SK-N-MC (cell line): ENCODE data around the gene EMP2.
A peak's percentile ranks its signal among the peaks of the same experiment; 100 is the strongest.
"Not testable (repeated sequence)": the region's sequence is repeated elsewhere in the genome, so short reads cannot be mapped to it uniquely, and the experiment has no call there.

Experiments used
- DNase-seq: peaks from one replicate; pipeline ENCODE4 v3.0.0-alpha.2; 2011; ENCODE audit warnings: low read depth, low spot score
- H3K27ac ChIP-seq: fragments of 200-600 bp; sonication (generic); 2 replicates; pipeline ENCODE4 v1.5.1; 2016; ENCODE audit warnings: mixed run types
- H3K36me3 ChIP-seq: fragments of 200-600 bp; sonication (generic); 2 replicates; pipeline ENCODE4 v1.6.1; 2017; ENCODE audit warnings: antibody characterized with exemption, low read length, mixed read lengths; ENCODE audit not compliant: insufficient read depth
- H3K4me3 ChIP-seq: fragments of 200-600 bp; sonication (generic); 2 replicates; pipeline ENCODE4 v1.5.1; 2016
- H3K9ac ChIP-seq: fragments of 200-600 bp; sonication (generic); 2 replicates; pipeline ENCODE4 v1.8.0; 2017; ENCODE audit warnings: mixed run types, mixed read lengths; ENCODE audit not compliant: insufficient read length
- H3K9me3 ChIP-seq: fragments of 200-600 bp; sonication (generic); 2 replicates; pipeline ENCODE4 v1.6.1; 2017; ENCODE audit warnings: low read depth, mild to moderate bottlenecking, antibody characterized with exemption, low read length, moderate library complexity, mixed read lengths
- EZH2 ChIP-seq: fragments of 200-600 bp; sonication (generic); IDR thresholded peaks from one replicate; pipeline ENCODE4 v1.6.1; 2017; ENCODE audit warnings: antibody characterized with exemption
- FOXP2 ChIP-seq: optimal IDR thresholded peaks from 2 replicates; pipeline ENCODE3; 2011; ENCODE audit warnings: mild to moderate bottlenecking, moderate library complexity; ENCODE audit not compliant: insufficient read depth; ENCODE audit errors: extremely low read length, control extremely low read depth
- POLR2AphosphoS5 ChIP-seq: IDR thresholded peaks from 2 replicates; pipeline ENCODE4 v1.6.1; 2012; ENCODE audit warnings: mild to moderate bottlenecking, low read depth, low read length, borderline replicate concordance

Gene EMP2

DNA sequence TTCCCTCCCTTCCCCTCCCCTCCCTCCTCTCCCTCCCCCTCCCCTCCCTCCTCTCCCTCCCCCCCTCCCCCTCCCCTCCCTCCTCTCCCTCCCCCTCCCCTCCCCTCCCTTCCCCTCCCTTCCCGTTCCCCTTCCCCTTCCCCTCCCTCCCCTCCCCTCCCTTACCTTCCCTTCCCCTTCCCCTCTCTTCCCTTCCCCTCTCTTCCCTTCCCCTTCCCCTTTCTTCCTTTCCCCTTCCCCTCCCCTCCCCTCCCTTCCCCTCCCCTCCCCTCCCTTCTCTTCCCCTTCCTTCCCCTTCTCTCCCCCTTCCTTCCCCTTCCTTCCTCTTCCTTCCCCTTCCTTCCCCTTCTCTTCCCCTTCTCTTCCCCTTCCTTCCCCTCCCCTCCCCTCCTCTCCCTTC lies 61.1 kb downstream of the EMP2 start:
- H3K9me3 ChIP-seq, result no peaks in the 10 kb centered on the region
- H3K4me3 ChIP-seq, result no peak overlapping the region
- no peak overlapping the region for H3K9ac ChIP-seq
- no peak overlapping the region for H3K27ac ChIP-seq
- TF ChIP-seq EZH2 (no peak), POLR2AphosphoS5 (no peak), FOXP2 (no peak)
- H3K36me3 ChIP-seq, result no peaks in the 10 kb centered on the region
- no peak for DNase-seq

DNA sequence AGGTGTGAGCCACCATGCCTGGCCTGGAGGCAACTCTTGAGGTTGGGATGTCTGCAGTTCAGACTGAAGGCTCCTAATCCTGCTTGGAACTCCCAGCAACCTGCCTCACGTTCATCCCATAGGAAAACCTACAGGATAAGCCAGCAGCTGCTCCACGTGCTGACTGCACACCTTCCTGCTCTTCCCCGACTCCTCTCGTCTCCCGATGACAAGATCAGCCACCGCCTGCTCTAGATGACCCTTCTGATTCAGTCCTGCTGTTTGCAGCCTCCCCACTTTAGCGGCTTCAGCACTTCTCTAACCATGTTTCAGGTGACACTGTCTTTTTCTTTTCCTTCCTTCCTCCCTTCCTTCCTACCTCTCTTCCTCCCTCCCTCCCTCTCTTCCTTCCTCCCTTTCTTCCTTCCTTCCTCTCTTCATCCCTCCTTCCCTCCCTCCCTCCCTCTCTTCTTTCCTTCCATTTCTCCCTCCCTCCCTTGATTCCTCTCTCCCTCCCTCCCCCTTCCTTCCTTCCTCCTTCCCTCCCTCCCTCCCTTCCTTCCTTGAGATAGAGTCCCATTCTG lies 61.8 kb downstream of the EMP2 start:
- H3K4me3 ChIP-seq, result no peak overlapping the region
- no peaks in the 10 kb centered on the region for H3K9me3 ChIP-seq
- H3K27ac ChIP-seq, result no peak overlapping the region
- no peaks in the 10 kb centered on the region for H3K36me3 ChIP-seq
- no peak for DNase-seq
- H3K9ac ChIP-seq, result no peak overlapping the region
- TF ChIP-seq POLR2AphosphoS5, result no peak
- TF ChIP-seq FOXP2, result no peak
- no peak for TF ChIP-seq EZH2

DNA sequence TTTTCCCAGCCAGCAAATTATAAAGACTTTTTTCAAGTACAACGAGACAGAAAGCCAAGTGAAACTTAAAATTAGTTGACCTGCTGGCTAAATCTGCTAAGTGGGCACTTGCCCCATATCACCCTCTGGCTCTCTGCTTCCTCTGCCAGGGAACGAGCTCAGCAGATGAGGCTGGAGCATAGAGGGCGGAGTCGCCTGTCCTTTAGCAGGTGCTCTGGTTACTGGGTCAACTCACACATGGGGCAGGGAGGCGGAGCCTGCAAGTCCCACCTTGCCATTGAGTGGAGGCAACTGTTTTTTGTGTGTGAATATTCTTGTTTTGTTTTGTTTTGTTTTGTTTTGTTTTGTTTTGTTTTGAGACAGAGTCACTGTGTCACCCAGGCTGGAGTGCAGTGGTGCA lies 62.5 kb downstream of the EMP2 start:
- Histone ChIP-seq H3K9me3 (no peaks in the 10 kb centered on the region), H3K4me3 (no peak overlapping the region), H3K27ac (no peak overlapping the region), H3K36me3 (no peaks in the 10 kb centered on the region), H3K9ac (no peak overlapping the region)
- no peak for DNase-seq
- TF ChIP-seq POLR2AphosphoS5 (no peak), FOXP2 (no peak), EZH2 (no peak)

DNA sequence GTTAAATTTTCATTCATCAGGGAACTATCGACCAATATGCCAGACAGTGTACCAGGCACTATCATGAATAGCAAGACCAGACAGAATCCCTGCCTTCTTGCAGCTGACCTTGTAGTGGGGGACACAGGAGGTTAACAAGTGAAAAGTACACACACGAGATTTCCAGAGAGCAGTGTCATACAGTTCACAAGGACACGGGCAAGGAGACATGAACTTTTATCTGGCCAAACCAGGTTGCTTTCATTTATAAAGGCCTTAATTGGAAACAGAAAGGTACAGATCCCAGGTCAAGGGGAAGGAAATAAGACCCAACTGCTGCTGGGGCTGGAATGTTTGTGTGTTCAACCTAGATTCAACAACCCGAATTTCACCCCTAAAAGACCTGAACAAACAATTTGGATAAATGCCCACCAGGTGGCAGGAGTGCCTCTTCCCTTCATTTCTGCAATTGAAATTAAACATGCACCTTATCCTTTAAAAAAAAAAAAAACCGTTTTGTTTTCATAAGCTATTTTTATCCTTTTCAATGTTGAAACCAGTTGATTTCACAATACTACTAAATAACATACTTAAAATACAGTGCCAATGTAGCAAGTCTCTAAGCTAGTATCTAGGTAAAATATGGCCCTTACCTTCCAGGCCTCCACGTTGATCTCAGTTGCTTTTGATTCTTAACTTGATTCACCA lies 65.9 kb downstream of the EMP2 start:
- TF ChIP-seq POLR2AphosphoS5 (no peak), FOXP2 (no peak), EZH2 (no peak)
- no peak overlapping the region for H3K27ac ChIP-seq
- no peaks in the 10 kb centered on the region for H3K9me3 ChIP-seq
- H3K9ac ChIP-seq, result no peak overlapping the region
- DNase-seq, result no peak
- no peaks in the 10 kb centered on the region for H3K36me3 ChIP-seq
- H3K4me3 ChIP-seq, result no peak overlapping the region

DNA sequence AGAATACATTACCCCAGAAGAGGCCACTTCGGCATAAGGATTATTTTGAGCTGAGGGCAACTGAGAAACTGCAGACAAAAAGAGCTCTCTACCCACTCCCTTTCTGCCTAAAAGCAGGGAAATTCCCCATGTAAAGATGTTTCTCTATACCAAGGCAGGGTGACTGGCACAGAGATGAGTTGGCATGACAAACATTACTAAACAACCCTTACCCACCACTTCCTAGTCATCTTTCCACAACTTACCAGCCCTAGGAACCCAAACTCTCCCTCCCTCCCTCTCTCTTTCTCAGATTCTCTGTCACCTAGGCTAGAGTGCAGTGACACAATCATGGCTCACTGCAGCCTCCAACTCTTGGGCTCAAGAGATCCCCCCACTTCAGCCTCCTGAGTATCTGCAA lies 68.6 kb downstream of the EMP2 start:
- Histone ChIP-seq H3K36me3 (no peaks in the 10 kb centered on the region), H3K9me3 (no peaks in the 10 kb centered on the region), H3K4me3 (no peak overlapping the region), H3K9ac (no peak overlapping the region), H3K27ac (no peak overlapping the region)
- no peak for DNase-seq
- TF ChIP-seq POLR2AphosphoS5 (no peak), EZH2 (no peak)

DNA sequence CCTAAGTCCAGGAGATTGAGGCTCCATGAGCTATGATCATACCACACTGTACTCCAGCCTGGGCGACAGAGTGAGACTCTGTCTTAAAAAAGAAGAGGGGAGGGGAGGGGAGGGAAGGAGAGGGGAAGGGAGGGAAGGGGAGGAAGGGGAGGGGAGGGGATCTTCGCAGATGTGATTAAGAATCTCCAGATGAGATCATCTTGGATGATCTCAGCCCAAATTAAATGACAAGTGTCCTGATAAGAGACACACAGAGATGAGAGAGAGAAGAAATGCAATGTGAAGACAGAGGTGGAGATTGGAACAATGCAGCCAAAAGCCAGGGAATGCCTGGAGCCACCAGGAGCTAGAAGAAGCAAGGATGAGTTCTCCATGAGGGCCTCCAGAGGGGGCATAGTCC lies 70.1 kb downstream of the EMP2 start:
- Histone ChIP-seq H3K4me3 (no peak overlapping the region), H3K36me3 (no peaks in the 10 kb centered on the region), H3K9ac (no peak overlapping the region), H3K27ac (no peak overlapping the region), H3K9me3 (no peaks in the 10 kb centered on the region)
- DNase-seq, result no peak
- TF ChIP-seq POLR2AphosphoS5 (no peak), EZH2 (no peak), FOXP2 (no peak)

DNA sequence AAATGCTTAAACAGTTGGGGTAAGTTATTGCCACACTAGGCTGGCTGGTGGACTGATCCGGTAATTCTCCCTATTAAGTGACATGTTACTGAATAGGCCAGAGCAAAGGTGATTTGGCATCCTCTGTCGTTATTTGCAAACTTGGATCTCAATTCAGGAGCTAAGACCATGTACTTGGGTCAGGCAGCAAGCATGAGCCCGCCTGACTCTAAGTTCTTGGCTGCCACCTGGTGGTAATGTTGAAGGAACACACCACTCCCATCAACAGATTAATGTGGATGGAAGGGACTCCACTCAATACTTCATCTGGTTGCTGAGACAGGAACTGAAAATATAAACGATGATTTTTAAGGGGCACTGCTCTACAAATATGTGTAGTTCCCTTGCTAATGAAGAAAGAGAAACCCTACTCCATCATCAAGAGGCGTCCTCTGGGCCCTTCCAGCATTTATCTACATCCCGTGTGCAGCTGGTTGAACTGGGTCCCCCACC lies 70.8 kb downstream of the EMP2 start:
- Histone ChIP-seq H3K4me3 (no peak overlapping the region), H3K9me3 (no peaks in the 10 kb centered on the region), H3K9ac (no peak overlapping the region), H3K36me3 (no peaks in the 10 kb centered on the region), H3K27ac (no peak overlapping the region)
- no peak for TF ChIP-seq POLR2AphosphoS5
- no peak for TF ChIP-seq EZH2
- TF ChIP-seq FOXP2, result no peak
- DNase-seq, result peak; percentile 35

DNA sequence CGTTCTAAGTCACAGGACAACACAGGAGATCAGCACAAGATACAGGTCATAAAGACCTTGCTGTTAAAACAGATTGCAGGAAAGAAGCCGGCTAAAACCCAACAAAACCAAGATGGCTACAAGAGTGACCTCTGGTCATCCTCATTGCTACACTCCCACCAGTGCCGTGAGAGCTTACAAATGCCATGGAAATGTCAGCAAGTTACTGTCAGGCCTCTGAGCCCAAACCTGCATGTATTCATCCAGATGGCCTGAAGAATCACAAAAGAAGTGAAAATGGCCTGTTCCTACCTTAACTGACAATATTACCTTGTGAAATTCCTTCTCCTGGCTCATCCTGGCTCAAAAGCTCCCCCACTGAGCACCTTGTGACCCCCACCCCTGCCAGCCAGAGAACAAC lies 75.1 kb downstream of the EMP2 start:
- not testable (repeated sequence) for H3K27ac ChIP-seq, H3K4me3 ChIP-seq, H3K9ac ChIP-seq, H3K9me3 ChIP-seq, H3K36me3 ChIP-seq, DNase-seq

DNA sequence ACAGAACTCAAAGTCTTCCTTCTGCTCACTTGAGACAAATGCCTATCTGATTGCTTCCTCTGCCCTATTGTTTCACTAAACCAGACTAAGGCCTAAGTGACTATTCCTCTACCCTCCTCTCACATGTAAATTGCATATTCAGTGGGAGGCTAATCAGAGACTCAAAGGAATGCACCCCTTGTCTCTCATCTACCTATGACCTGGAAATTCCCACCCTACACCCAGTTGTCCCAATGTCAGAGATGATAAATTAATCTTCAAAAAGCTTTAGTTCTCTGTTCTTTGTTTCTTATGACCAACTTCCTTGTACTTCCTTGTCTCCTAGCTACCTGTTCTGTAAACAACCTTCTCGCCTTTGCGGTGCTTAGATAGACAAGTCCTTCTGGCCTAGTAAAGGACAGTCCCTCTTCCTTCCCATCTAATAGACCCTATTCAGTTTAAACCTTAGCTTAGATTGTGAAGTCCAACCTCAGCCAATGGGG lies 76.0 kb downstream of the EMP2 start:
- H3K4me3 ChIP-seq, result no peak overlapping the region
- TF ChIP-seq FOXP2 (no peak), EZH2 (no peak), POLR2AphosphoS5 (no peak)
- no peaks in the 10 kb centered on the region for H3K9me3 ChIP-seq
- no peak overlapping the region for H3K27ac ChIP-seq
- DNase-seq, result no peak
- no peaks in the 10 kb centered on the region for H3K36me3 ChIP-seq
- H3K9ac ChIP-seq, result no peak overlapping the region
